GM20000 (cell line): ENCODE results near the gene PTGER1.
A peak's percentile ranks its signal among the peaks of the same experiment; 100 is the strongest.

Source experiments
- DNase-seq: peaks from one replicate; pipeline ENCODE4 v3.0.0; 2012; ENCODE audit warnings: low spot score
- CTCF ChIP-seq: IDR thresholded peaks from 2 replicates; pipeline ENCODE4 v1.5.1; 2012; ENCODE audit warnings: mild to moderate bottlenecking, control low read depth; ENCODE audit errors: extremely low read depth, missing control alignments

The PTGER1 gene

GRCh38 chr19:14492756-14493337, 17.7 kb upstream of the PTGER1 start:
- TF ChIP-seq CTCF = no peak
- no peak for DNase-seq

GRCh38 chr19:14487370-14488125, 12.4 kb upstream of the PTGER1 start:
- no peak for DNase-seq
- TF ChIP-seq CTCF = no peak

GRCh38 chr19:14482172-14482941, 7.2 kb upstream of the PTGER1 start:
- no peak for DNase-seq
- no peak for TF ChIP-seq CTCF

GRCh38 chr19:14480700-14481079, 5.5 kb upstream of the PTGER1 start:
- peak; percentile 34 for DNase-seq
- TF ChIP-seq CTCF = no peak

GRCh38 chr19:14479975-14480699, 5.0 kb upstream of the PTGER1 start:
- peak; percentile 93 for DNase-seq
- peak; percentile 98 for TF ChIP-seq CTCF

- no peak for TF ChIP-seq CTCF
- DNase-seq = no peak
These were observed 4.3 kb upstream of the PTGER1 start for GRCh38 chr19:14479309-14479974.
